H9 (cell line): ENCODE data around the gene NBL1. TPM values are rescaled to one million over a fixed set of nuclear protein-coding genes. Genes with fewer than 3 reads are reported as not detected.

Experiments
- DNase-seq: peaks from one replicate; pipeline ENCODE4 v3.0.0-alpha.2; 2017
- H2AFZ ChIP-seq: one replicate; pipeline ENCODE4 v1.6.1; 2013; ENCODE audit warnings: mild to moderate bottlenecking, low read length, control low read depth, moderate library complexity
- H2AK5ac ChIP-seq: 2 replicates; pipeline ENCODE4 v1.6.1; 2013; ENCODE audit warnings: low read length, control low read depth, mixed read lengths; ENCODE audit not compliant: insufficient read length
- H2BK120ac ChIP-seq: one replicate; pipeline ENCODE4 v1.6.1; 2013; ENCODE audit warnings: low read depth, mild to moderate bottlenecking, low read length, control low read depth, inconsistent platforms; ENCODE audit not compliant: poor library complexity, severe bottlenecking
- H2BK12ac ChIP-seq: 2 replicates; pipeline ENCODE4 v1.6.1; 2013; ENCODE audit warnings: low read length, control low read depth, mixed read lengths, low read depth; ENCODE audit not compliant: insufficient read length
- H2BK15ac ChIP-seq: 2 replicates; pipeline ENCODE4 v1.6.1; 2013; ENCODE audit warnings: low read depth, low read length, control low read depth
- H2BK20ac ChIP-seq: one replicate; pipeline ENCODE4 v1.6.1; 2013; ENCODE audit warnings: low read depth, mild to moderate bottlenecking, low read length, control low read depth, inconsistent platforms; ENCODE audit not compliant: poor library complexity, severe bottlenecking
- H2BK5ac ChIP-seq: 2 replicates; pipeline ENCODE4 v1.6.1; 2013; ENCODE audit warnings: low read length, control low read depth, mixed read lengths; ENCODE audit not compliant: insufficient read length
- H3K14ac ChIP-seq: 2 replicates; pipeline ENCODE4 v1.6.1; 2013; ENCODE audit warnings: low read length, control low read depth; ENCODE audit not compliant: insufficient read depth
- H3K18ac ChIP-seq: 2 replicates; pipeline ENCODE4 v1.6.1; 2013; ENCODE audit warnings: low read depth, mild to moderate bottlenecking, mixed read lengths, low read length, control low read depth; ENCODE audit not compliant: insufficient read length
- H3K23ac ChIP-seq: 2 replicates; pipeline ENCODE4 v1.6.1; 2013; ENCODE audit warnings: low read length, control low read depth, mixed read lengths, low read depth; ENCODE audit not compliant: insufficient read length
- H3K23me2 ChIP-seq: 2 replicates; pipeline ENCODE4 v1.6.1; 2013; ENCODE audit warnings: low read depth, mild to moderate bottlenecking, mixed read lengths, low read length, control low read depth; ENCODE audit not compliant: insufficient read length, poor library complexity, severe bottlenecking
- H3K27ac ChIP-seq: 2 replicates; pipeline ENCODE4 v1.5.1; 2013; ENCODE audit warnings: low read length, control low read depth, mixed read lengths, low read depth; ENCODE audit not compliant: insufficient read length
- H3K27me3 ChIP-seq: 2 replicates; pipeline ENCODE4 v1.6.1; 2013; ENCODE audit warnings: low read length, control low read depth, inconsistent platforms; ENCODE audit not compliant: insufficient read depth
- H3K4ac ChIP-seq: 2 replicates; pipeline ENCODE4 v1.6.1; 2013; ENCODE audit warnings: low read depth, mild to moderate bottlenecking, control low read depth, inconsistent platforms, low read length, moderate library complexity
- H3K4me1 ChIP-seq: 2 replicates; pipeline ENCODE4 v1.6.1; 2013; ENCODE audit warnings: low read length, control low read depth, inconsistent platforms; ENCODE audit not compliant: insufficient read depth
- H3K4me2 ChIP-seq: 2 replicates; pipeline ENCODE4 v1.6.1; 2013; ENCODE audit warnings: low read length, control low read depth, mixed read lengths; ENCODE audit not compliant: insufficient read length, insufficient read depth
- H3K56ac ChIP-seq: 2 replicates; pipeline ENCODE4 v1.6.1; 2013; ENCODE audit warnings: low read depth, mild to moderate bottlenecking, mixed read lengths, low read length, control low read depth; ENCODE audit not compliant: insufficient read length
- H3K79me1 ChIP-seq: 2 replicates; pipeline ENCODE4 v1.6.1; 2013; ENCODE audit warnings: low read depth, mild to moderate bottlenecking, moderate library complexity, low read length, control low read depth, inconsistent platforms; ENCODE audit not compliant: insufficient read depth, poor library complexity, severe bottlenecking
- H3K79me2 ChIP-seq: 2 replicates; pipeline ENCODE4 v1.6.1; 2013; ENCODE audit warnings: low read length, control low read depth, inconsistent platforms; ENCODE audit not compliant: insufficient read depth
- H3K9ac ChIP-seq: 2 replicates; pipeline ENCODE4 v1.6.1; 2013; ENCODE audit warnings: low read length, control low read depth, mixed read lengths; ENCODE audit not compliant: insufficient read length; ENCODE audit errors: extremely low read depth
- H3K9me3 ChIP-seq: one replicate; pipeline ENCODE4 v1.6.1; 2013; ENCODE audit warnings: low read depth, low read length, inconsistent platforms; ENCODE audit not compliant: control insufficient read depth
- H3T11ph ChIP-seq: one replicate; pipeline ENCODE4 v1.6.1; 2013; ENCODE audit warnings: mild to moderate bottlenecking, low read length, control low read depth, inconsistent platforms
- H4K20me1 ChIP-seq: one replicate; pipeline ENCODE4 v1.6.1; 2013; ENCODE audit not compliant: control insufficient read depth, insufficient read length, insufficient read depth
- H4K5ac ChIP-seq: 2 replicates; pipeline ENCODE4 v1.6.1; 2013; ENCODE audit warnings: low read depth, mild to moderate bottlenecking, mixed read lengths, low read length, control low read depth; ENCODE audit not compliant: insufficient read length
- H4K8ac ChIP-seq: replicated peaks from 2 replicates; pipeline ENCODE4 v1.6.1; 2013; ENCODE audit warnings: low read length, control low read depth, mixed read lengths, low read depth; ENCODE audit not compliant: insufficient read length
- H4K91ac ChIP-seq: 2 replicates; pipeline ENCODE4 v1.6.1; 2013; ENCODE audit warnings: low read depth, mild to moderate bottlenecking, moderate library complexity, mixed read lengths, low read length, control low read depth; ENCODE audit not compliant: insufficient read length
- H3K27ac Mint-ChIP-seq, 3 experiments: 2 replicates in 2 of 3; 3 replicates in 1 of 3; pipeline ENCODE4 v1.8.0; 2020 to 2021; ENCODE audit warnings: mixed read lengths in 3 of 3, mild to moderate bottlenecking in 1 of 3, moderate library complexity in 1 of 3
- H3K27me3 Mint-ChIP-seq: 2 replicates; pipeline ENCODE4 v1.8.0; 2021; ENCODE audit warnings: low read depth, mild to moderate bottlenecking, moderate library complexity, mixed read lengths
- H3K36me3 Mint-ChIP-seq, 3 experiments: 2 replicates in 2 of 3; 3 replicates in 1 of 3; pipeline ENCODE4 v1.8.0; 2020 to 2021; ENCODE audit warnings: low read depth in 3 of 3, mixed read lengths in 3 of 3; ENCODE audit not compliant: insufficient read depth in 1 of 3
- H3K4me1 Mint-ChIP-seq, 2 experiments: 2 replicates each; pipeline ENCODE4 v1.8.0; 2020; ENCODE audit warnings: mixed read lengths in 2 of 2
- H3K4me3 Mint-ChIP-seq, 2 experiments: 2 replicates in 1 of 2; 3 replicates in 1 of 2; pipeline ENCODE4 v1.8.0; 2020 to 2021; ENCODE audit warnings: mild to moderate bottlenecking in 2 of 2, mixed read lengths in 2 of 2, moderate library complexity in 1 of 2
- H3K9me3 Mint-ChIP-seq, 2 experiments: 2 replicates in 1 of 2; 3 replicates in 1 of 2; pipeline ENCODE4 v1.8.0; 2020; ENCODE audit warnings: mild to moderate bottlenecking in 2 of 2, mixed read lengths in 2 of 2, moderate library complexity in 1 of 2
- WGBS: extraction: QIAGEN DNeasy Blood & Tissue Kit; methylation state at CpG from one replicate; pipeline ENCODE4 v1.1.7; 2013; ENCODE audit warnings: missing lambda C conversion rate, low lambda C conversion rate, mixed read lengths; ENCODE audit not compliant: insufficient read length; ENCODE audit errors: extremely low coverage; 5-methylcytosine and 5-hydroxymethylcytosine counted together
- total RNA-seq: library from RNA; stranded (reverse); gene quantifications from 2 replicates; pipeline ENCODE4 v1.2.1, GENCODE V29; 2021
- TF ChIP-seq, protein P1 (sequence below): fragments of 200-600 bp; sonication (generic); conservative IDR thresholded peaks from 3 replicates; pipeline ENCODE4 v1.8.0; 2021; ENCODE audit warnings: antibody characterized with exemption, mild to moderate bottlenecking

The NBL1 gene
- total RNA-seq, 1 experiment from 2014 or later = 6.4 TPM

GRCh38 chr1:19643121-19643520 lies 990 bp upstream of the NBL1 start:
- Mint-ChIP-seq H3K4me1 (peaks cover 19 to 32% of the 10 kb centered on the region in 2 experiments), H3K27ac (no peak overlapping the region), H3K9me3 (peaks cover 0 to 3% of the 10 kb centered on the region in 2 experiments; a peak in 1 of 5 replicates), H3K27me3 (peaks cover 60% of the 10 kb centered on the region), H3K4me3 (peak overlapping the region; percentile 59 to 86), H3K36me3 (no peaks in the 10 kb centered on the region; a peak in 2 of 7 replicates)
- no peaks in the 10 kb centered on the region for H3K79me2 ChIP-seq
- H2BK5ac ChIP-seq = no peak overlapping the region
- TF ChIP-seq, protein P1, sequence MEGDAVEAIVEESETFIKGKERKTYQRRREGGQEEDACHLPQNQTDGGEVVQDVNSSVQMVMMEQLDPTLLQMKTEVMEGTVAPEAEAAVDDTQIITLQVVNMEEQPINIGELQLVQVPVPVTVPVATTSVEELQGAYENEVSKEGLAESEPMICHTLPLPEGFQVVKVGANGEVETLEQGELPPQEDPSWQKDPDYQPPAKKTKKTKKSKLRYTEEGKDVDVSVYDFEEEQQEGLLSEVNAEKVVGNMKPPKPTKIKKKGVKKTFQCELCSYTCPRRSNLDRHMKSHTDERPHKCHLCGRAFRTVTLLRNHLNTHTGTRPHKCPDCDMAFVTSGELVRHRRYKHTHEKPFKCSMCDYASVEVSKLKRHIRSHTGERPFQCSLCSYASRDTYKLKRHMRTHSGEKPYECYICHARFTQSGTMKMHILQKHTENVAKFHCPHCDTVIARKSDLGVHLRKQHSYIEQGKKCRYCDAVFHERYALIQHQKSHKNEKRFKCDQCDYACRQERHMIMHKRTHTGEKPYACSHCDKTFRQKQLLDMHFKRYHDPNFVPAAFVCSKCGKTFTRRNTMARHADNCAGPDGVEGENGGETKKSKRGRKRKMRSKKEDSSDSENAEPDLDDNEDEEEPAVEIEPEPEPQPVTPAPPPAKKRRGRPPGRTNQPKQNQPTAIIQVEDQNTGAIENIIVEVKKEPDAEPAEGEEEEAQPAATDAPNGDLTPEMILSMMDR = no peak
- H2AK5ac ChIP-seq = no peak overlapping the region
- H4K8ac ChIP-seq = no peak overlapping the region
- H3K9me3 ChIP-seq = no peaks in the 10 kb centered on the region
- H3K9ac ChIP-seq = no peak overlapping the region
- H3K27me3 ChIP-seq = peaks cover 17% of the 10 kb centered on the region; the same call in 1 of the 2 replicates
- no peak overlapping the region for H2BK12ac ChIP-seq
- no peak overlapping the region for H3K56ac ChIP-seq
- no peak overlapping the region for H3T11ph ChIP-seq
- no peaks in the 10 kb centered on the region for H3K79me1 ChIP-seq
- no peak overlapping the region for H2BK15ac ChIP-seq
- H3K23me2 ChIP-seq = peaks cover 19% of the 10 kb centered on the region
- H3K14ac ChIP-seq = no peak overlapping the region
- H2BK120ac ChIP-seq = no peak overlapping the region
- H4K5ac ChIP-seq = no peak overlapping the region
- H2BK20ac ChIP-seq = no peak overlapping the region
- no peak overlapping the region for H3K4me2 ChIP-seq
- H4K20me1 ChIP-seq = no peaks in the 10 kb centered on the region
- no peak overlapping the region for H3K23ac ChIP-seq
- H3K4me1 ChIP-seq = no peaks in the 10 kb centered on the region; the same call in 1 of the 2 replicates
- H3K27ac ChIP-seq = no peak overlapping the region
- H4K91ac ChIP-seq = no peak overlapping the region
- no peak overlapping the region for H3K18ac ChIP-seq
- H3K4ac ChIP-seq = no peak overlapping the region
- no peak for DNase-seq
- H2AFZ ChIP-seq = no peak overlapping the region
- WGBS = no CpG with 5 or more reads among the region's 7 CpGs
